T-cell (primary cell): ENCODE measurements around the gene BCOR. TPM values are rescaled to one million over a fixed set of nuclear protein-coding genes. Genes with fewer than 3 reads are reported as not detected.

Experiments used
- ATAC-seq, 4 experiments: fragments of 200-7000 bp in 3 of 4; fragments of 150-1000 bp in 1 of 4; cut with Tn5 transposase; replicated peaks in 1 of 4; 1 replicate in 3 of 4; 2 replicates in 1 of 4; pipeline ENCODE4 v1.10.0; 2021; ENCODE audit warnings: moderate library complexity in 3 of 4, mild to moderate bottlenecking in 2 of 4, moderate number of reproducible peaks in 1 of 4
- CTCF ChIA-PET, 2 donors: fragments of 300-600 bp; sonication (Branson Sonifier 250); formaldehyde crosslinking; loops; one replicate each; lab custom pipeline; 2022; ENCODE audit warnings: antibody characterized with exemption in 2 of 2; lab: Charles Lee
- POLR2A ChIA-PET, 2 donors: fragments of 300-600 bp; sonication (Branson Sonifier 250); formaldehyde crosslinking; loops; one replicate each; lab custom pipeline; 2022; ENCODE audit warnings: antibody characterized with exemption in 2 of 2; lab: Charles Lee
- DNase-seq, 35 experiments: peaks; one replicate each; pipeline versions ENCODE4 v3.0.0 to v3.0.0-alpha.2; 2013 to 2023
- H3K27ac ChIP-seq: one replicate; pipeline ENCODE4 v1.5.1; 2013; ENCODE audit warnings: low read length
- H3K27me3 ChIP-seq, 2 experiments: replicated peaks in 1 of 2; 1 replicate in 1 of 2; 2 replicates in 1 of 2; pipeline versions ENCODE4 v1.6.1 to v1.7.0; 2013; ENCODE audit warnings: low read length in 1 of 2, mixed read lengths in 1 of 2; ENCODE audit not compliant: control insufficient read depth in 2 of 2, insufficient read depth in 2 of 2; ENCODE audit errors: extremely low read depth in 1 of 2
- H3K36me3 ChIP-seq, 2 donors: 1 replicate in 1 of 2; 2 replicates in 1 of 2; pipeline versions ENCODE4 v1.6.1 to v1.7.0; 2013; ENCODE audit warnings: low read length in 1 of 2; ENCODE audit not compliant: control insufficient read depth in 2 of 2, insufficient read depth in 1 of 2; ENCODE audit errors: extremely low read depth in 1 of 2
- H3K4me1 ChIP-seq, 2 experiments: 1 replicate in 1 of 2; 2 replicates in 1 of 2; pipeline versions ENCODE4 v1.6.1 to v1.7.0; 2013; ENCODE audit warnings: low read length in 2 of 2, mixed read lengths in 1 of 2; ENCODE audit not compliant: insufficient read depth in 2 of 2, control insufficient read depth in 1 of 2; ENCODE audit errors: extremely low read depth in 1 of 2
- H3K4me3 ChIP-seq, 2 donors: 1 replicate in 1 of 2; 2 replicates in 1 of 2; pipeline versions ENCODE4 v1.5.1 to v1.7.0; 2013; ENCODE audit warnings: mild to moderate bottlenecking in 2 of 2, low read length in 1 of 2, moderate library complexity in 1 of 2; ENCODE audit not compliant: control insufficient read depth in 1 of 2; ENCODE audit errors: extremely low read depth in 1 of 2
- H3K9me3 ChIP-seq: 2 replicates; pipeline ENCODE4 v1.7.0; 2013
- H3K27ac Mint-ChIP-seq, 2 donors: one replicate each; pipeline ENCODE4 v1.8.0; 2020 to 2021; ENCODE audit warnings: mild to moderate bottlenecking in 2 of 2, mixed read lengths in 2 of 2
- H3K27me3 Mint-ChIP-seq, 2 donors: one replicate each; pipeline ENCODE4 v1.8.0; 2021 to 2022; ENCODE audit warnings: mixed read lengths in 2 of 2
- H3K36me3 Mint-ChIP-seq: one replicate; pipeline ENCODE4 v1.8.0; 2021; ENCODE audit warnings: mixed read lengths
- H3K4me1 Mint-ChIP-seq, 3 donors: one replicate each; pipeline ENCODE4 v1.8.0; 2020 to 2022; ENCODE audit warnings: mixed read lengths in 3 of 3, mild to moderate bottlenecking in 1 of 3
- H3K4me3 Mint-ChIP-seq, 3 donors: one replicate each; pipeline ENCODE4 v1.8.0; 2020 to 2022; ENCODE audit warnings: mild to moderate bottlenecking in 3 of 3, mixed read lengths in 3 of 3, moderate library complexity in 3 of 3
- H3K9me3 Mint-ChIP-seq, 3 donors: one replicate each; pipeline ENCODE4 v1.8.0; 2020 to 2022; ENCODE audit warnings: mixed read lengths in 3 of 3
- WGBS: methylation state at CpG from one replicate; pipeline ENCODE4 v1.1.5; 2013; ENCODE audit warnings: missing lambda C conversion rate; ENCODE audit not compliant: insufficient coverage; 5-methylcytosine and 5-hydroxymethylcytosine counted together
- total RNA-seq, 35 experiments: library from RNA in 6 of 35; stranded (reverse) in 6 of 35; fragments of 120-200 nt in 1 of 35; gene quantifications; one replicate each; pipeline versions ENCODE4 v1.2.1 to v1.2.4 and lab custom pipeline; 2013 to 2026

Gene BCOR
- total RNA-seq, 5 donors from 2014 or later (not counting 1 experiment from before 2014, with no cell fraction given) = 24.4 to 49.2 (median 42.2) TPM

- H3K36me3 ChIP-seq = no peaks in the 10 kb centered on the region
- ATAC-seq (no peak), DNase-seq (no peak)
- Mint-ChIP-seq H3K36me3 (no peaks in the 10 kb centered on the region), H3K9me3 (peaks cover 0 to 3% (median 2%) of the 10 kb centered on the region in 3 donors), H3K4me3 (no peak overlapping the region), H3K27me3 (peaks cover 0 to 8% of the 10 kb centered on the region in 2 donors), H3K4me1 (peaks cover 7 to 11% (median 11%) of the 10 kb centered on the region in 3 donors), H3K27ac (no peak overlapping the region)
- peaks cover 0 to 8% of the 10 kb centered on the region in 2 experiments for H3K4me1 ChIP-seq
- no peaks in the 10 kb centered on the region for H3K9me3 ChIP-seq
- H3K27ac ChIP-seq = no peak overlapping the region
- no peaks in the 10 kb centered on the region for H3K27me3 ChIP-seq
- ChIA-PET CTCF (interaction anchor here (0.7 kb wide), 2 partner anchors 70 to 146 kb away, joined by 3 to 7 read pairs; no protein-coding TSS in a partner anchor), POLR2A (no interaction called here)
- no peak overlapping the region for H3K4me3 ChIP-seq
- no CpG with 5 or more reads among the region's 4 CpGs for WGBS
Measured at GRCh38 chrX:40019541-40019940, 78.2 kb downstream of the BCOR start.

GRCh38 chrX:40018041-40018440 is 79.7 kb downstream of the BCOR start:
- Histone ChIP-seq H3K9me3 (no peaks in the 10 kb centered on the region), H3K27me3 (peaks cover 0 to 8% of the 10 kb centered on the region in 2 experiments), H3K4me1 (peaks cover 0 to 20% of the 10 kb centered on the region in 2 experiments), H3K36me3 (no peaks in the 10 kb centered on the region), H3K4me3 (no peak overlapping the region), H3K27ac (no peak overlapping the region)
- ChIA-PET POLR2A (no interaction called here), CTCF (no interaction called here)
- ATAC-seq (no peak), DNase-seq (no peak)
- Mint-ChIP-seq H3K4me1 (peaks cover 7 to 11% (median 11%) of the 10 kb centered on the region in 3 donors), H3K9me3 (peaks cover 0 to 3% (median 2%) of the 10 kb centered on the region in 3 donors), H3K27me3 (peaks cover 0 to 4% of the 10 kb centered on the region in 2 donors), H3K4me3 (no peak overlapping the region), H3K27ac (no peak overlapping the region), H3K36me3 (no peaks in the 10 kb centered on the region)
- WGBS = no CpG with 5 or more reads among the region's 5 CpGs

- H3K27ac Mint-ChIP-seq = no peak overlapping the region
- CTCF ChIA-PET = no interaction called here
- no peaks in the 10 kb centered on the region for H3K36me3 Mint-ChIP-seq
- POLR2A ChIA-PET = no interaction called here
- no CpG with 5 or more reads among the region's 2 CpGs for whole genome bisulfite sequencing
- H3K36me3 ChIP-seq = no peaks in the 10 kb centered on the region
- ATAC-seq = no peak
- H3K9me3 ChIP-seq = no peaks in the 10 kb centered on the region
- peaks cover 0 to 21% of the 10 kb centered on the region in 2 experiments for H3K27me3 ChIP-seq
- H3K27ac ChIP-seq = no peak overlapping the region
- H3K4me1 ChIP-seq = peaks cover 4 to 30% of the 10 kb centered on the region in 2 experiments
- peaks cover 4 to 5% of the 10 kb centered on the region in 2 donors for H3K27me3 Mint-ChIP-seq
- no peak for DNase-seq
- no peak overlapping the region for H3K4me3 ChIP-seq
- peaks cover 0 to 3% (median 2%) of the 10 kb centered on the region in 3 donors for H3K9me3 Mint-ChIP-seq
- peaks cover 8 to 9% (median 8%) of the 10 kb centered on the region in 3 donors for H3K4me1 Mint-ChIP-seq
- H3K4me3 Mint-ChIP-seq = no peak overlapping the region
Measured at GRCh38 chrX:40016749-40017148, 81.0 kb downstream of the BCOR start.

- no peaks in the 10 kb centered on the region for H3K9me3 ChIP-seq
- Mint-ChIP-seq H3K4me1 (peaks cover 13 to 17% (median 16%) of the 10 kb centered on the region in 3 donors), H3K27ac (no peak overlapping the region), H3K36me3 (no peaks in the 10 kb centered on the region), H3K27me3 (peaks cover 6 to 10% of the 10 kb centered on the region in 2 donors), H3K4me3 (peak overlapping the region; percentile 23 to 45 (median 34)), H3K9me3 (peaks cover 0 to 3% (median 2%) of the 10 kb centered on the region in 3 donors)
- H3K27ac ChIP-seq = no peak overlapping the region
- WGBS = no CpG with 5 or more reads among the region's 4 CpGs
- H3K27me3 ChIP-seq = peaks cover 3 to 26% of the 10 kb centered on the region in 2 experiments
- no peak overlapping the region for H3K4me3 ChIP-seq
- peaks cover 6 to 38% of the 10 kb centered on the region in 2 experiments for H3K4me1 ChIP-seq
- H3K36me3 ChIP-seq = no peaks in the 10 kb centered on the region
- ChIA-PET CTCF (no interaction called here), POLR2A (no interaction called here)
- no peak for DNase-seq
- ATAC-seq = no peak
Measured at GRCh38 chrX:40015693-40016092, 82.1 kb downstream of the BCOR start.

- Histone ChIP-seq H3K36me3 (no peaks in the 10 kb centered on the region), H3K4me1 (peaks cover 10 to 60% of the 10 kb centered on the region in 2 experiments), H3K4me3 (peak overlapping the region; percentile 58 to 65), H3K27me3 (peaks cover 3 to 38% of the 10 kb centered on the region in 2 experiments), H3K9me3 (no peaks in the 10 kb centered on the region), H3K27ac (no peak overlapping the region)
- H3K27me3 Mint-ChIP-seq = peaks cover 15 to 21% of the 10 kb centered on the region in 2 donors
- ATAC-seq = peak; percentile 32 to 41 (median 36)
- WGBS = 0% methylated on average over 24 of the region's 76 CpGs
- peak in 6 of 35 experiments; percentile 16 to 52 (median 24) for DNase-seq
- peaks cover 0 to 3% (median 2%) of the 10 kb centered on the region in 3 donors for H3K9me3 Mint-ChIP-seq
- H3K27ac Mint-ChIP-seq = no peak overlapping the region
- no peaks in the 10 kb centered on the region for H3K36me3 Mint-ChIP-seq
- H3K4me3 Mint-ChIP-seq = peak overlapping the region; percentile 66 to 73 (median 71)
- ChIA-PET CTCF (no interaction called here), POLR2A (interaction anchor here (0.5 to 0.6 kb wide), 2 partner anchors 1130 to 1144 kb away, joined by 3 to 6 read pairs; no protein-coding TSS in a partner anchor)
- H3K4me1 Mint-ChIP-seq = peaks cover 25 to 29% (median 26%) of the 10 kb centered on the region in 3 donors
Measured at GRCh38 chrX:40013266-40014195, 84.2 kb downstream of the BCOR start.

- Histone ChIP-seq H3K4me1 (peaks cover 10 to 61% of the 10 kb centered on the region in 2 experiments), H3K36me3 (no peaks in the 10 kb centered on the region), H3K9me3 (no peaks in the 10 kb centered on the region), H3K27me3 (peaks cover 3 to 44% of the 10 kb centered on the region in 2 experiments), H3K4me3 (peak overlapping the region; percentile 58 to 65), H3K27ac (no peak overlapping the region)
- H3K27me3 Mint-ChIP-seq = peaks cover 20 to 23% of the 10 kb centered on the region in 2 donors
- peaks cover 0 to 3% (median 2%) of the 10 kb centered on the region in 3 donors for H3K9me3 Mint-ChIP-seq
- WGBS = 0% methylated on average over 3 of the region's 35 CpGs
- H3K4me1 Mint-ChIP-seq = peaks cover 26 to 29% (median 27%) of the 10 kb centered on the region in 3 donors
- no peaks in the 10 kb centered on the region for H3K36me3 Mint-ChIP-seq
- peak; percentile 5 to 26 (median 22) for ATAC-seq
- peak overlapping the region; percentile 66 to 73 (median 71) for H3K4me3 Mint-ChIP-seq
- no peak overlapping the region for H3K27ac Mint-ChIP-seq
- peak in 2 of 35 experiments; percentile 12 to 15 for DNase-seq
- ChIA-PET CTCF (no interaction called here), POLR2A (no interaction called here)
Measured at GRCh38 chrX:40012868-40013265, 84.9 kb downstream of the BCOR start.
